Measurements from ENCODE around the gene EME2. TPM values are rescaled to one million over a fixed set of nuclear protein-coding genes. Genes with fewer than 3 reads are reported as not detected.

EME2 gene
- total RNA-seq, 1 experiment from 2014 or later = 63.6 TPM

DNA sequence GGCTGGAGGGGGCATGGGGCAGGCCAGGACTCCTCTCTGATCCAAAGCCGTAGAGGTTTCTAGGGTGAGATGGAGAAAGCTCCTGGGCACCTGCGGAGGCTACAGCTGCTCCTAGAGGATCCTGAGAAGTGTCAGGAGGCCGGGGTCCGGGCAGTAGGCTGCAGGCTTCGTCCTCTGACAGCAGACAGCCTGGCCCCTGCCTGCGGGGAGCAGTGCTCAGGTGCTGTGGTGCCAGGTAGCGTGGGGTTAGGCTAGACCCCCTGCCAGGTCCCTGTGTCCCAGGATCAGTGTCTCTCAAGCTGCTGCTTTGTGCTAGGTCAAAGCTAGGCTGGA, 1.8 kb downstream of the EME2 start:
- Histone ChIP-seq H2BK120ac (ENCODE audit: low read depth, low read length, poor library complexity, severe bottlenecking) (no peak overlapping the region), H3K9me3 (ENCODE audit: control insufficient read depth, low read depth, low read length) (no peaks in the 10 kb centered on the region), H3K14ac (ENCODE audit: insufficient read depth, low read length) (no peak overlapping the region), H4K8ac (replicated peaks; ENCODE audit: insufficient read length, low read depth, low read length) (no peak overlapping the region), H4K20me1 (ENCODE audit: control insufficient read depth, insufficient read depth, insufficient read length) (no peaks in the 10 kb centered on the region), H3K79me1 (ENCODE audit: insufficient read depth, low read depth, low read length, poor library complexity, severe bottlenecking) (peaks cover 5% of the 10 kb centered on the region), H3K27me3 (ENCODE audit: insufficient read depth, low read length) (no peaks in the 10 kb centered on the region), H3K27ac (ENCODE audit: insufficient read length, low read depth, low read length) (no peak overlapping the region), H3K23ac (ENCODE audit: insufficient read length, low read depth, low read length) (no peak overlapping the region), H2BK12ac (ENCODE audit: insufficient read length, low read depth, low read length) (no peak overlapping the region), H3K18ac (ENCODE audit: insufficient read length, low read depth, low read length) (no peak overlapping the region), H3K4me1 (ENCODE audit: insufficient read depth, low read length) (no peaks in the 10 kb centered on the region), H3K9ac (ENCODE audit: extremely low read depth, insufficient read length, low read length) (no peak overlapping the region), H3K23me2 (ENCODE audit: insufficient read length, low read depth, low read length, poor library complexity, severe bottlenecking) (peaks cover 9% of the 10 kb centered on the region), H2AFZ (ENCODE audit: low read length) (no peak overlapping the region), H4K5ac (ENCODE audit: insufficient read length, low read depth, low read length) (no peak overlapping the region), H3K4ac (ENCODE audit: low read depth, low read length) (no peak overlapping the region), H2BK20ac (ENCODE audit: low read depth, low read length, poor library complexity, severe bottlenecking) (no peak overlapping the region), H2AK5ac (ENCODE audit: insufficient read length, low read length) (no peak overlapping the region), H3T11ph (ENCODE audit: low read length) (no peak overlapping the region), H3K4me2 (ENCODE audit: insufficient read depth, insufficient read length, low read length) (peak overlapping the region; percentile 64), H4K91ac (ENCODE audit: insufficient read length, low read depth, low read length) (no peak overlapping the region), H2BK15ac (ENCODE audit: low read depth, low read length) (no peak overlapping the region), H3K79me2 (ENCODE audit: insufficient read depth, low read length) (no peaks in the 10 kb centered on the region; the same call in 1 of the 2 replicates), H2BK5ac (ENCODE audit: insufficient read length, low read length) (no peak overlapping the region), H3K56ac (ENCODE audit: insufficient read length, low read depth, low read length) (no peak overlapping the region)
- H3K27me3 Mint-ChIP-seq (ENCODE audit: low read depth) = no peaks in the 10 kb centered on the region; the same call in 1 of the 2 replicates
- no peak for TF ChIP-seq CTCF (conservative IDR thresholded peaks at IDR 0.05)
- H3K36me3 Mint-ChIP-seq (ENCODE audit: insufficient read depth in 1 of 3, low read depth in 3 of 3) = peaks cover 9 to 40% (median 19%) of the 10 kb centered on the region in 3 experiments; a peak in 6 of 7 replicates
- peaks cover 3 to 19% of the 10 kb centered on the region in 2 experiments for H3K4me1 Mint-ChIP-seq
- no peaks in the 10 kb centered on the region for H3K9me3 Mint-ChIP-seq
- no peak overlapping the region for H3K27ac Mint-ChIP-seq
- no peak for DNase-seq
- H3K4me3 Mint-ChIP-seq = peak overlapping the region; percentile 95 to 98; a peak in 3 of 5 replicates
- WGBS (ENCODE audit: extremely low coverage, insufficient read length, low lambda C conversion rate) = no CpG with 5 or more reads among the region's 7 CpGs

All from H9 (cell line).